Head of caudate nucleus (tissue), 42 donors: ENCODE results near the gene NPHP4.

Experiments used
- DNase-seq, 42 donors: peaks; one replicate each; pipeline versions ENCODE4 v3.0.0 to v3.0.0-alpha.2; 2020 to 2021; ENCODE audit warnings: mixed read lengths in 7 of 42
- intact Hi-C: fragments of 100-400 bp; cut with DNase I; formaldehyde crosslinking; loops from one replicate; pipeline ENCODE4 v1.15.0; 2022

The NPHP4 gene

DNA sequence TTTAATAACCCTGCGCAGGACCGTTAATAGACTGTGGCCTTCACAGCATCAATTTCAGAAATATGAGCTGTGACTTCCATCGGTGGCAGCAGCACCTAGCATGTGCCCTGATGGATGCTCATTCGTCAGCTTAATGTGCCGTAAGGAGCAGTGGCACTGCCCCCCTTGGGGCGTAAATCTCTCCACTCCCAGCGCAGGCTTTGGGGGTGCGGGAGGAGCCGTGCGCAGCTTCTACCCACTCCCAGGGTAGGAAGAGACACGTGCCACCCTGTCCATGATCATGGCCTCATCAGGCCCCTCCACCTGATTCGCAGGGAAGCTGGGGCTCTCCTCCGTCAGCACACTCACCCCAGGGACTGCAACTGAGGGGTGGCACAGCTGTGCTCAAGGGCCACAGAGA, 149.5 kb downstream of the NPHP4 start:
- no peak for DNase-seq
- intact Hi-C loops: no loop called here

- DNase-seq: no peak
- intact Hi-C loops: no loop called here
These were observed 151.6 kb downstream of the NPHP4 start for GRCh38 chr1:5840551-5841001.

DNA sequence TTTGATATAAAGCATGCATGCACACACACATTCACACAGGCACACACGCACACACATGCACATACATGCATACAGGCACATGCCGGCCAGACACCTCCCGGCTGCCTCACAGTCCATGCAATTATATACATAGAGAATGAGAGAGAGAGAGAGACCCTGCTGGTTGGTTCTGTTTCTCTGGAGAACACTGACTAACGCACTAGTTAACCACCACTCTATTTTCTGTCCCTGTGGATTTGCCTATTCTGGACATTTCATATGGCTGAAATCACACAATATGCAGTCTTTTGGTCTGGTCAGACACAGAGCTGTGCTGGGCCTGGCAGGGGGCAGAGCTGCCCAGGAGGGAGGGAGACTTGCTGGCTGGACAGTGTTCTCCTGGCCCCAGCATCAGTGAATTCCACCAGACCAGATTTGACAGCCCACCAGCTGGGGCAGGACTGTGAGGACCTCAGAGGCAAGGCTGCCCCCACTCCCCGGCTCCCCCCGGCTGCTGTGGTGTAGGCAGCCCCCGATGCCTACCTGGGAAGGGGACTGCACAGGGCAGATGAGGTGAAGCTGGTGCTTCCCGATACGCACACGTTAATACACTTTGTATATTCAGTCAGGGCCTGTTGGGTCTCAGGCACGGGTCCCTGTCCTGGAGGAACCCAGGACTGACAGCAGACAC, 152.2 kb downstream of the NPHP4 start:
- no peak for DNase-seq
- intact Hi-C loops: no loop called here

GRCh38 chr1:5839161-5839880, 152.9 kb downstream of the NPHP4 start:
- no peak for DNase-seq

GRCh38 chr1:5837976-5838653, 154.1 kb downstream of the NPHP4 start:
- intact Hi-C loops: no loop called here
- DNase-seq: no peak

More at GRCh38 chr1:5839161-5839880, 152.9 kb downstream of the NPHP4 start:
- intact Hi-C loops: no loop called here

DNA sequence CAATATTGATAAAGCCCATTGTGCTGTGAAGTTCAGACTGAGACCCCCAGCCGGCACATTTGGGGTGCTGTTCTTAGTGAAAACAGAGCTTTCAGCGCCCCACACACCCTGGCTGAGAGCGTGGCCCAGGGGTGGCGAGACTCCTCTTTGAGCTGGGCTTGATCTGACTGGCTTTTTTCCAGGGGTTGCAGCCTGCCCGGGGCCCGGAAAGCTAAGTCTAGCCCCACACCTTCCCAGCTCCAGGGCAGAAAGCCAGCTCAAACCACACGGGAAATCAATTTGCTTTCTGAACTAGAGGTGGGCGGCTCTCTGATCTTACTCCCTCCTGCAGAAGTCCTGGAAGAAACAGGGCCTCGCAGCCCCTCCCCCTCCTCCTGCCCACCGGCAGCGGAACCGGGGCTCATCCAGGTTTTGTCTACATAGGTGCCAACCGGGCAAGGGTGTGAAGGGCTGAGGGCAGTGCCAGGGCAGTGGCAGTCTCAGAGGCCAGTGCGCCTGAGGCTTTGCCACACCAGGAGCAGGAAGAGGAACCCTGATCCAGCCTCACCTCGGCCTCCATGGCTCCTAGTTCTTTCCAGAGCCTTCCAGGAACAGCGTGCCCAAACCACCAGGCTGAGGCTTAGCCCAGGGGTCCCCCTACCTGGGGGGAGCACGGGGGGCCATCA, 155.3 kb downstream of the NPHP4 start:
- peak in 6 of 42 donors; percentile 9 to 58 (median 25) for DNase-seq
- intact Hi-C loops: no loop called here

DNA sequence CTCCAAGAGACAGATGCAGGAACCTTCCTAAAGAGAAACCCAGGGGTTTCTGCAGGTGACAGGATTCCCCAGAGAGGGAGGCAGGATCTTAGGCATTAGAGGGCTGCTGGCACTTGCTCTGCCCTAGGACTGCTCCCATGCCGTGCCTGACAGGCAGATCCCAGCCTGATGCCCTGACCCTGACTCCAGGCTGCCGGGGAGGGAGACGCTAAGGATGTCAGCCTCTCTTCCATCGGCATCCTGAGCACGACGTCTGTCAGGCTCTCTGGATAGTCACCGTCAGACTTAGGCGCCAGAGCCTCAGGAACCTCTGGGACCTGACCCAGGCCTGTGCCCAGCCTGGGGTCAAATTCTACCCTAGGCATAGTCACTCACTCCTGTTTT, 157.1 kb downstream of the NPHP4 start:
- intact Hi-C loops: no loop called here
- DNase-seq: no peak

DNA sequence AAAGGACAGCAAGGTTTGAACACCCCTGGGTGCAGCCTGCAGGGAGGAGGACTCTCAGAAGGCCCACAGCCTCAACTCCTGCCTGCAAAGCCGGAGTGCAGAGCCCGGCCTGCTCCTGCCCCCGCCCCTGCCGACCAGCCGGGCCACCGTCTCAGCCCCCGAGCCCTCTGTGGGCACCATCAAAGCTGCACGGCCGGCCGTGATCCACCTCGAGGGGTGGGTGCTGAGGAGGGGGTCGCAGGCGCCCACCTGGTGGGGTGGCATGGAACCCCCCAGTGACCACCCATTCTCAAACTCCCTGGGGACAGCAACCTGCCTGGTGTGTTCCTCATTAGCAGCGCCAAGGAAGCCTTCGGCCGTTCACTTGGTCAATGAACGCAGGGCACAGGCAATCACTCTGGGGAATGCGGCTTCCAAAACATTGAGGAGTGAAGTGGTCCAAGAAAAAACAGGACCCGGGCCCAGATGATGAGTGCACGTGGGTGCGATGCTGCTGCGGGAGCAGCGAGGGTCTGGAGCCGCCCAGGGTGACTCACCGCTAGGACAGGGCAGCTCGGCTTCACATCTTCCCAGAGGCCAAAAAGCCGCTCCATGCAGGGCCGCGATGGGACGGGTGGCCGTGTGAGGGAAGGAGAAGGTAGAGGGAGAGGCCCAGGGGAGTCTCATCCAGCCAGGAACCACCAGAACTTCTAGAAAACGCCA, 157.6 kb downstream of the NPHP4 start:
- no peak for DNase-seq
- intact Hi-C loops: no loop called here

DNA sequence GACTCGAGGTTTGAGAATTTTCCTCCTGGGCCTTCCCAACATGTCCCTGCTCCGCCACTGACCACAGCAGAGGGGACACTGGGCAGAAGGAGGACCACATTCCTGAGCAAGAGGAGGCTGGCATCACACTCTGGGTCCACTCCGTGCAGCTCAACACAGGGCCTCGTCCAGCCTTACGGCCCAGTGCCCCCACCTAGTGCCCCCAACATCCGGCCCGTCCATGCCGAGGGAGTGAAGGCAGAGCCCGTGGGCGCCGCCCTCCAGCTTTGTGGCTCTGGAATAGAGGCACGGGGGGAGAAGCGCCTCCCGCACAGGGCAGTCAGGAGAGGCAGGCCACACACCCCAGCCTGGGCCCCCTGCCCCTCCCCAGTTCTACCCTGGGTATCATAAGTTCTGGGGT, 158.3 kb downstream of the NPHP4 start:
- DNase-seq: no peak
- intact Hi-C loops: no loop called here

- intact Hi-C loops: no loop called here
- no peak for DNase-seq
These were observed 159.0 kb downstream of the NPHP4 start for GRCh38 chr1:5832916-5833895.

GRCh38 chr1:5831600-5832335, 160.5 kb downstream of the NPHP4 start:
- intact Hi-C loops: no loop called here
- DNase-seq: no peak

GRCh38 chr1:5830771-5831599, 161.2 kb downstream of the NPHP4 start:
- intact Hi-C loops: no loop called here
- peak in 22 of 42 donors; percentile 12 to 56 (median 36) for DNase-seq

- intact Hi-C loops: no loop called here
- no peak for DNase-seq
These were observed 162.8 kb downstream of the NPHP4 start for GRCh38 chr1:5829414-5829813.

- no peak for DNase-seq
- intact Hi-C loops: no loop called here
These were observed 163.8 kb downstream of the NPHP4 start for GRCh38 chr1:5828308-5828935.

- intact Hi-C loops: no loop called here
- DNase-seq: no peak
These were observed 164.7 kb downstream of the NPHP4 start for GRCh38 chr1:5827516-5827915.

GRCh38 chr1:5826601-5827000, 165.6 kb downstream of the NPHP4 start:
- no peak for DNase-seq
- intact Hi-C loops: no loop called here
